Neural progenitor cell (in vitro differentiated cells): ENCODE data around the gene ATP7B.
A peak's percentile ranks its signal among the peaks of the same experiment; 100 is the strongest.

ENCODE experiments used
- CTCF ChIP-seq: fragments of 200-600 bp; sonication (generic); IDR thresholded peaks from 2 replicates; pipeline ENCODE4 v1.5.1; 2017; ENCODE audit warnings: antibody characterized with exemption, mild to moderate bottlenecking
- EZH2 ChIP-seq: fragments of 200-600 bp; sonication (generic); IDR thresholded peaks from 2 replicates; pipeline ENCODE4 v1.6.1; 2017; ENCODE audit warnings: antibody characterized with exemption, mild to moderate bottlenecking, moderate library complexity

- TF ChIP-seq CTCF (peak; percentile 90), EZH2 (no peak)
Measured at GRCh38 chr13:51895906-51896888, 115.1 kb downstream of the ATP7B start.
